Spleen (tissue), 7 donors: ENCODE data around the gene PDLIM4.

Source experiments
- POLR2A ChIP-seq, 3 donors: fragments of 450-650 bp; IDR thresholded peaks; one replicate each; pipeline ENCODE4 v1.5.1; 2017; ENCODE audit warnings: antibody characterized with exemption in 3 of 3, mild to moderate bottlenecking in 1 of 3
- TF ChIP-seq, protein P1 (sequence below), 11 experiments: fragments of 200-600 bp in 7 of 11; fragments of 450-650 bp in 4 of 11; sonication (generic) in 4 of 11; IDR thresholded peaks in 8 of 11; conservative IDR thresholded peaks in 3 of 11; 1 replicate in 7 of 11; 2 replicates in 4 of 11; pipeline versions ENCODE4 v1.4.0 to v1.8.0; 2016 to 2021; ENCODE audit warnings: antibody characterized with exemption in 11 of 11, inconsistent platforms in 4 of 11, mild to moderate bottlenecking in 1 of 11
- donor health status: DM: no; HTN: no; CAD: no; lungs with moderate emphysema.
- donor health status: DM: no; HTN: no; CAD: no.
- donor health status: DM: no; HTN: no; CAD: no.

DNA sequence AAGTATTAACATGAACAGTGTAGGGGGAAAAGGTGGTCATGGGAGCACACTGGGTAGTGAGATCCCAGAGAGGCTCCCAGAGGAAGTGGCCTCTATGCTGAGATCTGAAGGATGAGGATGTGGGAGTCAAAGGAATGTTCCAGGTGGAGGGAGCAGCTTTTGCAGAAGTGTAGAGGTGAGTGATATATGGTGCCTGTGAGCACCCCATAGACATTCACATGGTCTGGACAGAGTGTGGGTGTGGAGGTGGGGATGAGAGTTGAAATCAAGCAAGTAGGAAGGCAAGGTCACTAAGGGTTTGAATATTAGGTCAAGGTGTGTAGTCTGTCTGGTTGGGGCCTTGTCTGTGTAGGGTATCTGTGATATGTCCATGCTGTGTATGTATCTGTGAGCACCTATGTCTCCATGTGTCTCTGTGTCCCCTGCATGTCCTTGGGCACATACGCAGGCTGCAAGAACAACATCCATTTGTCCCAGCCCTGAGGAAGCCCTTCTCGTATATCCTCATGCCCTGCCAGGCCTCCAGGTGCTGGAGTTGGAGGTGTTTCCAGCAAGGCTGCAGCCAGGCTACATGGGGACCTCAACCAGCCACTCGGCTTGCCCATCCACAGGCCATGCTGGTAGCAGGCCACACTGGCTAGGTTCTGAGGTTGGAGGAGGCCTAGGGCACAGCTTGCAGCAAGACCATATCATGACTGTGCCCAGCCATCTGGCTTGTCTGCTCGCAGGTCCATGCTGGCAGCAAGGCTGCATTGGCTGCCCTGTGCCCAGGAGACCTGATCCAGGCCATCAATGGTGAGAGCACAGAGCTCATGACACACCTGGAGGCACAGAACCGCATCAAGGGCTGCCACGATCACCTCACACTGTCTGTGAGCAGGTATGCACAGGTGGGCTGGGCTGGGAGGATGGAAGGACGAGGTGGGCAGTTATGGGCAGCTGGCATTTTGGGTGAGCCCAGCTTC is 4.7 kb downstream of the PDLIM4 start:
- TF ChIP-seq POLR2A (IDR thresholded peaks at IDR 0.05) = no peak
- TF ChIP-seq, protein P1, sequence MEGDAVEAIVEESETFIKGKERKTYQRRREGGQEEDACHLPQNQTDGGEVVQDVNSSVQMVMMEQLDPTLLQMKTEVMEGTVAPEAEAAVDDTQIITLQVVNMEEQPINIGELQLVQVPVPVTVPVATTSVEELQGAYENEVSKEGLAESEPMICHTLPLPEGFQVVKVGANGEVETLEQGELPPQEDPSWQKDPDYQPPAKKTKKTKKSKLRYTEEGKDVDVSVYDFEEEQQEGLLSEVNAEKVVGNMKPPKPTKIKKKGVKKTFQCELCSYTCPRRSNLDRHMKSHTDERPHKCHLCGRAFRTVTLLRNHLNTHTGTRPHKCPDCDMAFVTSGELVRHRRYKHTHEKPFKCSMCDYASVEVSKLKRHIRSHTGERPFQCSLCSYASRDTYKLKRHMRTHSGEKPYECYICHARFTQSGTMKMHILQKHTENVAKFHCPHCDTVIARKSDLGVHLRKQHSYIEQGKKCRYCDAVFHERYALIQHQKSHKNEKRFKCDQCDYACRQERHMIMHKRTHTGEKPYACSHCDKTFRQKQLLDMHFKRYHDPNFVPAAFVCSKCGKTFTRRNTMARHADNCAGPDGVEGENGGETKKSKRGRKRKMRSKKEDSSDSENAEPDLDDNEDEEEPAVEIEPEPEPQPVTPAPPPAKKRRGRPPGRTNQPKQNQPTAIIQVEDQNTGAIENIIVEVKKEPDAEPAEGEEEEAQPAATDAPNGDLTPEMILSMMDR (IDR thresholded peaks at IDR 0.05 in 8 of 11, conservative IDR thresholded peaks at IDR 0.05 in 3 of 11) = no peak
